Calu3 (cell line): ENCODE measurements around the gene CEP19. TPM values are rescaled to one million over a fixed set of nuclear protein-coding genes. Genes with fewer than 3 reads are reported as not detected.
"Not testable (repeated sequence)": the region's sequence is repeated elsewhere in the genome, so short reads cannot be mapped to it uniquely, and the experiment has no call there.

Source experiments
- BruUV-seq: library from RNA; stranded (reverse); fragments of 400-500 nt; replicated peaks from 2 replicates; lab custom pipeline; 2021; lab: Mats Ljungman, UMichigan
- CTCF ChIA-PET: fragments of 300-600 bp; sonication (Branson Sonifier 250); formaldehyde crosslinking; loops from one replicate; lab custom pipeline; 2022; ENCODE audit warnings: antibody characterized with exemption; lab: Charles Lee
- DNase-seq: peaks from one replicate; pipeline ENCODE4 v3.0.0; 2022
- H3K27ac Mint-ChIP-seq: one replicate; pipeline ENCODE4 v1.8.0; 2022; ENCODE audit warnings: mixed read lengths; ENCODE audit not compliant: unreplicated experiment
- H3K27me3 Mint-ChIP-seq: one replicate; pipeline ENCODE4 v1.8.0; 2022; ENCODE audit warnings: mixed read lengths; ENCODE audit not compliant: unreplicated experiment
- H3K36me3 Mint-ChIP-seq: one replicate; pipeline ENCODE4 v1.8.0; 2022; ENCODE audit warnings: mild to moderate bottlenecking, moderate library complexity, mixed read lengths; ENCODE audit not compliant: insufficient read depth, unreplicated experiment
- H3K4me1 Mint-ChIP-seq: one replicate; pipeline ENCODE4 v1.8.0; 2022; ENCODE audit warnings: mild to moderate bottlenecking, low read depth, mixed read lengths; ENCODE audit not compliant: unreplicated experiment
- H3K4me3 Mint-ChIP-seq: one replicate; pipeline ENCODE4 v1.8.0; 2022; ENCODE audit warnings: mild to moderate bottlenecking, low read depth, moderate library complexity, mixed read lengths; ENCODE audit not compliant: unreplicated experiment
- H3K9me3 Mint-ChIP-seq: one replicate; pipeline ENCODE4 v1.8.0; 2022; ENCODE audit warnings: low read depth, mixed read lengths; ENCODE audit not compliant: unreplicated experiment
- CTCF ChIP-seq: fragments of 200-600 bp; IDR thresholded peaks from one replicate; pipeline ENCODE4 v1.8.0; 2022; ENCODE audit warnings: antibody characterized with exemption; ENCODE audit not compliant: unreplicated experiment
- intact Hi-C: fragments of 100-400 bp; cut with micrococcal nuclease; formaldehyde crosslinking; loops from one replicate; pipeline ENCODE4 v1.10.0; 2022; ENCODE audit not compliant: unreplicated experiment
- total RNA-seq: library from RNA; stranded (reverse); gene quantifications from 2 replicates; pipeline ENCODE4 v1.2.3, GENCODE V29; 2022

The CEP19 gene
- total RNA-seq, 1 experiment from 2014 or later, result 1.7 TPM

- Mint-ChIP-seq H3K27me3 (no peaks in the 10 kb centered on the region), H3K4me3 (peak overlapping the region; percentile 53), H3K9me3 (peaks cover 7% of the 10 kb centered on the region), H3K27ac (peak overlapping the region; percentile 77), H3K36me3 (peaks cover 27% of the 10 kb centered on the region), H3K4me1 (peaks cover 44% of the 10 kb centered on the region)
- intact Hi-C loops, result no loop called here
- no peak for TF ChIP-seq CTCF
- no TSS peak for BruUV-seq
- CTCF ChIA-PET, result no interaction called here
- peak; percentile 43 for DNase-seq
Observed at GRCh38 chr3:196754091-196754981, 42.3 kb upstream of the CEP19 start.

- intact Hi-C loops, result no loop called here
- BruUV-seq, result no TSS peak
Observed at GRCh38 chr3:196753201-196753600, 41.2 kb upstream of the CEP19 start.

GRCh38 chr3:196749125-196749524, 37.1 kb upstream of the CEP19 start:
- Mint-ChIP-seq H3K27ac (no peak overlapping the region), H3K36me3 (peaks cover 14% of the 10 kb centered on the region), H3K4me3 (no peak overlapping the region), H3K27me3 (no peaks in the 10 kb centered on the region), H3K9me3 (no peaks in the 10 kb centered on the region), H3K4me1 (peaks cover 15% of the 10 kb centered on the region)
- DNase-seq, result no peak
- TF ChIP-seq CTCF, result no peak
- BruUV-seq, result no TSS peak
- intact Hi-C loops, result no loop called here
- CTCF ChIA-PET, result interaction anchor here (0.6 kb wide), 1 partner anchor 34 kb away, joined by 3 read pairs; no protein-coding TSS in a partner anchor

More at GRCh38 chr3:196753201-196753600, 41.2 kb upstream of the CEP19 start:
- CTCF ChIA-PET, result no interaction called here
- Mint-ChIP-seq H3K36me3 (peaks cover 27% of the 10 kb centered on the region), H3K27ac (peak overlapping the region; percentile 77), H3K4me3 (no peak overlapping the region), H3K9me3 (peaks cover 7% of the 10 kb centered on the region), H3K27me3 (no peaks in the 10 kb centered on the region), H3K4me1 (peaks cover 41% of the 10 kb centered on the region)
- TF ChIP-seq CTCF, result no peak
- no peak for DNase-seq

- H3K4me1 Mint-ChIP-seq, DNase-seq, H3K4me3 Mint-ChIP-seq, H3K27ac Mint-ChIP-seq, H3K27me3 Mint-ChIP-seq, CTCF ChIA-PET, BruUV-seq, H3K9me3 Mint-ChIP-seq: not testable (repeated sequence)
- peaks cover 30% of the 10 kb centered on the region for H3K36me3 Mint-ChIP-seq
- intact Hi-C loops, result loop anchor here (5.0 kb wide), 1 partner anchor 49 kb away; no protein-coding TSS in a partner anchor
Observed at GRCh38 chr3:196743569-196743968, 31.5 kb upstream of the CEP19 start.
